Neuron (in vitro differentiated cells): ENCODE results near the gene IP6K3.

Experiments used
- H2AFZ ChIP-seq: one replicate; pipeline ENCODE4 v1.6.1; 2013; ENCODE audit warnings: low read depth, mild to moderate bottlenecking, inconsistent platforms, low read length, moderate library complexity
- H3K27me3 ChIP-seq: one replicate; pipeline ENCODE4 v1.6.1; 2013; ENCODE audit warnings: low read length; ENCODE audit not compliant: insufficient read depth
- H3K36me3 ChIP-seq: one replicate; pipeline ENCODE4 v1.6.1; 2013; ENCODE audit warnings: low read length; ENCODE audit not compliant: insufficient read depth
- H3K4me1 ChIP-seq: one replicate; pipeline ENCODE4 v1.6.1; 2013; ENCODE audit warnings: low read length; ENCODE audit not compliant: insufficient read depth
- H3K4me3 ChIP-seq: 2 replicates; pipeline ENCODE4 v1.5.1; 2013; ENCODE audit warnings: mild to moderate bottlenecking, low read length, moderate library complexity
- H3K9me3 ChIP-seq: one replicate; pipeline ENCODE4 v1.6.1; 2013; ENCODE audit warnings: low read length

Gene IP6K3

GRCh38 chr6:33772082-33772830, 25.6 kb upstream of the IP6K3 start:
- Histone ChIP-seq H3K36me3 (peaks cover 40% of the 10 kb centered on the region), H3K9me3 (no peaks in the 10 kb centered on the region), H3K4me3 (no peak overlapping the region), H3K4me1 (peaks cover 17% of the 10 kb centered on the region), H3K27me3 (no peaks in the 10 kb centered on the region), H2AFZ (no peak overlapping the region)

GRCh38 chr6:33771146-33772081, 24.7 kb upstream of the IP6K3 start:
- H2AFZ ChIP-seq: no peak overlapping the region
- no peak overlapping the region for H3K4me3 ChIP-seq
- peaks cover 32% of the 10 kb centered on the region for H3K36me3 ChIP-seq
- H3K4me1 ChIP-seq: peaks cover 17% of the 10 kb centered on the region
- H3K9me3 ChIP-seq: no peaks in the 10 kb centered on the region
- H3K27me3 ChIP-seq: no peaks in the 10 kb centered on the region

- Histone ChIP-seq H2AFZ (no peak overlapping the region), H3K4me1 (peaks cover 17% of the 10 kb centered on the region), H3K4me3 (no peak overlapping the region), H3K36me3 (peaks cover 25% of the 10 kb centered on the region), H3K27me3 (no peaks in the 10 kb centered on the region), H3K9me3 (no peaks in the 10 kb centered on the region)
Observed at GRCh38 chr6:33770833-33771145, 24.1 kb upstream of the IP6K3 start.

GRCh38 chr6:33770124-33770832, 23.6 kb upstream of the IP6K3 start:
- Histone ChIP-seq H3K4me3 (no peak overlapping the region), H2AFZ (no peak overlapping the region), H3K9me3 (no peaks in the 10 kb centered on the region), H3K36me3 (peaks cover 21% of the 10 kb centered on the region), H3K4me1 (peaks cover 17% of the 10 kb centered on the region), H3K27me3 (no peaks in the 10 kb centered on the region)

GRCh38 chr6:33769248-33769821, 22.6 kb upstream of the IP6K3 start:
- Histone ChIP-seq H3K4me1 (peaks cover 17% of the 10 kb centered on the region), H3K4me3 (no peak overlapping the region), H2AFZ (no peak overlapping the region), H3K9me3 (no peaks in the 10 kb centered on the region), H3K27me3 (no peaks in the 10 kb centered on the region), H3K36me3 (peaks cover 14% of the 10 kb centered on the region)

GRCh38 chr6:33768644-33769120, 22.0 kb upstream of the IP6K3 start:
- no peak overlapping the region for H3K4me3 ChIP-seq
- peaks cover 17% of the 10 kb centered on the region for H3K4me1 ChIP-seq
- peaks cover 11% of the 10 kb centered on the region for H3K36me3 ChIP-seq
- H3K9me3 ChIP-seq: no peaks in the 10 kb centered on the region
- H3K27me3 ChIP-seq: no peaks in the 10 kb centered on the region
- H2AFZ ChIP-seq: no peak overlapping the region

GRCh38 chr6:33766921-33767907, 20.5 kb upstream of the IP6K3 start:
- Histone ChIP-seq H3K9me3 (no peaks in the 10 kb centered on the region), H2AFZ (no peak overlapping the region), H3K4me3 (no peak overlapping the region), H3K36me3 (peaks cover 2% of the 10 kb centered on the region), H3K4me1 (peaks cover 13% of the 10 kb centered on the region), H3K27me3 (no peaks in the 10 kb centered on the region)

- no peaks in the 10 kb centered on the region for H3K9me3 ChIP-seq
- H3K27me3 ChIP-seq: no peaks in the 10 kb centered on the region
- no peaks in the 10 kb centered on the region for H3K36me3 ChIP-seq
- no peak overlapping the region for H2AFZ ChIP-seq
- no peak overlapping the region for H3K4me3 ChIP-seq
- H3K4me1 ChIP-seq: peaks cover 3% of the 10 kb centered on the region
Observed at GRCh38 chr6:33765368-33765767, 18.7 kb upstream of the IP6K3 start.

GRCh38 chr6:33764036-33764435, 17.3 kb upstream of the IP6K3 start:
- H3K27me3 ChIP-seq: peaks cover 3% of the 10 kb centered on the region
- H3K9me3 ChIP-seq: no peaks in the 10 kb centered on the region
- H2AFZ ChIP-seq: no peak overlapping the region
- no peaks in the 10 kb centered on the region for H3K36me3 ChIP-seq
- no peak overlapping the region for H3K4me3 ChIP-seq
- H3K4me1 ChIP-seq: no peaks in the 10 kb centered on the region

- no peaks in the 10 kb centered on the region for H3K4me1 ChIP-seq
- H3K4me3 ChIP-seq: no peak overlapping the region
- no peaks in the 10 kb centered on the region for H3K36me3 ChIP-seq
- no peaks in the 10 kb centered on the region for H3K9me3 ChIP-seq
- H2AFZ ChIP-seq: no peak overlapping the region
- H3K27me3 ChIP-seq: peaks cover 3% of the 10 kb centered on the region
Observed at GRCh38 chr6:33763483-33763882, 16.8 kb upstream of the IP6K3 start.

GRCh38 chr6:33762713-33763112, 16.0 kb upstream of the IP6K3 start:
- Histone ChIP-seq H3K36me3 (no peaks in the 10 kb centered on the region), H3K4me3 (no peak overlapping the region), H3K27me3 (peaks cover 3% of the 10 kb centered on the region), H2AFZ (no peak overlapping the region), H3K9me3 (no peaks in the 10 kb centered on the region), H3K4me1 (no peaks in the 10 kb centered on the region)
